HG03460 (cell line): ENCODE data around the gene SIM2.

Experiments used
- ATAC-seq: cut with Tn5 transposase; IDR thresholded peaks from one replicate; pipeline ENCODE4 v1.9.1; 2021; ENCODE audit not compliant: unreplicated experiment

The SIM2 gene

DNA sequence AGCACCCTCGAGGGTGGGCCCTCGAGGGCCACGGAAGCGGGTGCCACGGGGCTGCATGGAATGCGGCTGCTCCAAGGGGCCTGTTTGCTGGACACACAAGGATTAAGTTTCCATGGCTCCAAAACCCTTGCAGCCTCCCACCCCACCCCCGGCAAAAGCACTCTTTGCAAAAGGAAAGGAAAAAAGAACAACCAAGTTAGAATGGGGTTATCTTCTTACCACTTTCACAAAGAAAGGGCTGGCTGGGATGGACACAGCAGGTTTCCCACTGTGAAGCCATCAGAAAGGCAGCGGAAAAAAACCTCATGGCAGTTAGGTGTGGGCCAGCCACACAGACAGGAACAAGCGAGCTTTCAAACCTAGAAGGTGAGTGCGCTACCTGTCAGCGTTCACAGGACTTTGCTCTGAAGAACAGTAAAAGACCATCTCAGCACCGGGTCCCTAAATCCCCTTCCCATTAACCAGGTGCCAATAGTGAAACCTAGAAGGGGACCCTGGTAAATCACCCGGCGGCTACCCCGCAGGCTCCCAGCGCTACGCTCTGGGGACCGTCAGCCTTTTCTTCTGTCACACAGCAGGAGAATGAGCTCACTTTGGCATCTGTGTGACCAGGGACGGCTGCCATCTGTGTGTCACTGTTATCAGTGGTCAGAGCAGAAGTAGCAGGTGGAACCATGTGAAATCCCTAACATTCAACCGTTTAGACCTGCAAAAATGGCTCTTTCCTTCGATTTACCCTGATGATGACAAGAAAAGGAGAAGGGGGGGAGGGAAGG, 93.0 kb downstream of the SIM2 start:
- ATAC-seq = no peak

DNA sequence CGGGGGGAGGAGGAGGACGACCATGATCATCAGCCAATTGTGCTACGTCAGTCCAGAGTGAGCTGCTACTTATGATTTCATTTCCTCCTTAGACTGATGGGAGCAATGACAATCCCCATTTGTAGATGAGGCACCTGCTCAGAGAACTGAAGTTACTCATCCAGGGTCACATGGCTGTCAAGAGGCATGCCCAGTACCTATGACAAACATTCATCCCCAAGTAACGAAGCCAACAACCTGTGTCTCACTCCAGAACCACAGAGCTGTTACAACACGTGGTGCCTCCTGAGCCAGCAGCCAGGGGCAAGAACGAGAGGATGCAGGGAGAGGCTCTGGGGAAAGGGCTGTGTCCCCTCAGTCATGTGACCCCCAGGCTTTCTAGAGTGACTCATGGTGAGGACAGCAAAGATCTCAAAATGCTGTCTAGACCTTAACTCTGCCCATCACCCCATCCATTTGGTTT, 93.6 kb downstream of the SIM2 start:
- ATAC-seq = no peak

DNA sequence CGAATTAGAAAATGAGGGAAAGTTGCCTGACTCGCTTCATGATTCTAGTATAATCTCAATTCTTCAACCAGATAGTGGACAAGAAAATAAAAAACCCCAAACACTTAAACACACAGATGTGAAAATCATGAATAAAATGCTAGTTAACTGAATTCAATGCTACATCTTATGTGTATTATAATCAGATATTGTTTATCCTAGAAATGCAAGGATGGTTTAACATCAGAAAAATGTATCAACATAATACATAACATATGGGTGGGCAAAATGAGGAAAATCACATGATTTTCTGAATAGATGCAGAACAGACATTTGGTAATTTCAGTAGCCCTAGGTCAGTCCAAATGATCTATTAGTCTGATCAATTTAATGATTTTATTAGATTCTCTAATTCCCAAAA, 97.2 kb downstream of the SIM2 start:
- no peak for ATAC-seq

DNA sequence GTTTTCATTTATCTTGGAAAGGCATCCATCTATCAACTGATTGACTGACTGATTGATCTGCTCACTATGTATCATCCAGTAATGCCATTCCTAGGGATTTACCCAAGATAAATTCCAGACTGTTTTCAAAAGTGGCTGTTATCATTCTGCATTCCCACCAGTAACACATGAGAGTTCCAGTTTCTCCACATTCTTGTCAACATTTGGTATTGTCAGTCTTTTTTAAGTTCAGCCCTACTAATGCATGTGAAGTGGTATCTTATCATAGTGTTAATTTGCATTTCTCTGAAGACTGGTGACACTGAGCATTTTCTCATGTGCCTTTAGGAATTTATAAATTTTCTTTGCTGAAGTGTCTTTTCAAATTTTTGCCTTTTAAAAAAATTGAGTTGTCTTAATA, 99.6 kb downstream of the SIM2 start:
- ATAC-seq = no peak
